ENCODE data around the gene GPRC5C. TPM values are rescaled to one million over a fixed set of nuclear protein-coding genes. Genes with fewer than 3 reads are reported as not detected.

The GPRC5C gene
- total and polyA plus RNA-seq, 9 of the 15 experiments (the other 6 are each of a cell fraction or from before 2014, with no cell fraction given) = 0.28 to 9.0 (median 4.1) TPM

DNA sequence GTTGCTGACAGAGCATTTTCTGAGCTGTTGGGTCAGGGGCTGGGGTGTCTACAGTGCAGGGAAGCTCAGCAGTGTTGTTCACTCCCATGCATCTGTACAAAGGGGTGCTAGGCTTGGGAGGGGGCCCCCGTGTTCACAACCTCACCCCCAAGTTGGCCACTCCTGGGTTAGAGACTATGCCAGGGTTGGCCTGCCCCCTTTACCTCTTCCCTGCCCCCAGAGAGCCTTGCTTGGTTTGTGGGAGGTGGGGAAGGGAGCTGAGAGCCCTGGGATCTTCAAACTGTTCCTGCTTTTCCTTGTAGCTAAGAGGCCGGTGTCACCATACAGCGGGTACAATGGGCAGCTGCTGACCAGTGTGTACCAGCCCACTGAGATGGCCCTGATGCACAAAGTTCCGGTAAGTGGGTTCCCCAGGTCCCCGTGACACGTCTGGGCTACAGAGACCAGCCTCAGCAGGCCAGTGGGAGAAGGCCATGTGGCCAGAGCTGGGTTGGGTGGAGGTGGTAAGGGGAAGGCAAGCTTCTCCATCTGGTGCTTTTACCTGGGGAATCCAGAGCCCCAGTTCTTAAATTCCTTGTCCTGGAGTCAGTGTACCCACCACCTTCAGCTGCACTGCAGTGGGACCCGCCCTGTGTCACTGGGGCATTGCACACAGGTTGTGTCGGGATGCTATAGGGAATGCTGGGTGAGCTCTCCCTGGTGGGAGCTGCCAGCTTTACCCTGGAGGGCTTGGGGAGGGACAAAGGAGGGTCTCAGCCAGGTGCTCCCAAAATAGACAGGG, 11.8 kb downstream of the GPRC5C start:
- ATAC-seq = no peak
- 51% methylated on average over 7 of the region's 8 CpGs for WGBS (ENCODE audit: insufficient coverage, low coverage, missing lambda C conversion rate)
- Histone ChIP-seq H3K79me2 (ENCODE audit: control insufficient read depth, insufficient read depth, low read length) (no peaks in the 10 kb centered on the region), H3K27me3 (ENCODE audit: control insufficient read depth in 2 of 2, insufficient read depth in 2 of 2, low read length in 2 of 2) (peaks cover 14 to 36% of the 10 kb centered on the region in 2 experiments; a peak in 4 of 5 replicates), H3K4me3 (no peak overlapping the region), H3K4me1 (replicated peaks in 1 of 2; ENCODE audit: control insufficient read depth in 2 of 2, insufficient read depth in 2 of 2, low read length in 2 of 2) (peaks cover 7 to 30% of the 10 kb centered on the region in 2 experiments; a peak in 3 of 5 replicates), H3K27ac (ENCODE audit: extremely low read depth, low read depth, low read length) (no peak overlapping the region), H3K9me3 (replicated peaks; ENCODE audit: control insufficient read depth, insufficient read depth, low read depth, low read length) (0 out of 2 replicates have a peak, but pooled peaks cover 1% of the 10 kb centered on the region), H3K9me1 (ENCODE audit: control insufficient read depth, insufficient read depth, low read length) (no peaks in the 10 kb centered on the region), H2AFZ (ENCODE audit: low read depth, low read length) (peak overlapping the region; percentile 74; the same call in 1 of the 2 replicates), H4K20me1 (replicated peaks; ENCODE audit: control insufficient read depth, insufficient read depth, low read length) (no peaks in the 10 kb centered on the region), H3K9ac (ENCODE audit: insufficient read depth in 1 of 2, low read depth in 2 of 2, low read length in 2 of 2) (no peak overlapping the region; a peak in 1 of 4 replicates), H3K4me2 (ENCODE audit: insufficient read depth, low read length) (no peak overlapping the region), H3K36me3 (ENCODE audit: control insufficient read depth, insufficient read depth, low read length) (no peaks in the 10 kb centered on the region)
- CTCF ChIA-PET (ENCODE audit: low intra/inter-chr PET ratio) = interaction anchor here (0.6 kb wide), 1 partner anchor 522 kb away, joined by 3 read pairs; no protein-coding TSS in a partner anchor
- no TSS peak for BruUV-seq (replicated peaks)
- intact Hi-C loops (cut with micrococcal nuclease) = no loop called here
- POLR2A ChIA-PET = interaction anchor here (0.6 to 1.2 kb wide), 6 partner anchors 8 to 324 kb away, joined by 3 to 4 read pairs (median 3); no protein-coding TSS in a partner anchor
- TF ChIP-seq ZNF316 (IDR thresholded peaks at IDR 0.05) (peak; percentile 91), MAFK (IDR thresholded peaks at IDR 0.05; ENCODE audit: low read length) (peak; percentile 90; the same call in 1 of the 2 replicates), MAFF (IDR thresholded peaks at IDR 0.05; ENCODE audit: low read length) (peak; percentile 73)
- TF ChIP-seq, protein P1, sequence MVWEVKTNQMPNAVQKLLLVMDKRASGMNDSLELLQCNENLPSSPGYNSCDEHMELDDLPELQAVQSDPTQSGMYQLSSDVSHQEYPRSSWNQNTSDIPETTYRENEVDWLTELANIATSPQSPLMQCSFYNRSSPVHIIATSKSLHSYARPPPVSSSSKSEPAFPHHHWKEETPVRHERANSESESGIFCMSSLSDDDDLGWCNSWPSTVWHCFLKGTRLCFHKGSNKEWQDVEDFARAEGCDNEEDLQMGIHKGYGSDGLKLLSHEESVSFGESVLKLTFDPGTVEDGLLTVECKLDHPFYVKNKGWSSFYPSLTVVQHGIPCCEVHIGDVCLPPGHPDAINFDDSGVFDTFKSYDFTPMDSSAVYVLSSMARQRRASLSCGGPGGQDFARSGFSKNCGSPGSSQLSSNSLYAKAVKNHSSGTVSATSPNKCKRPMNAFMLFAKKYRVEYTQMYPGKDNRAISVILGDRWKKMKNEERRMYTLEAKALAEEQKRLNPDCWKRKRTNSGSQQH (CRISPR knock-in tag; IDR thresholded peaks at IDR 0.05) = no peak
- FAIRE-seq = no peak
- DNase-seq (ENCODE audit: extremely low read depth in 1 of 4, low spot score in 3 of 4) = no peak
- in situ Hi-C loops (cut with MboI) = no loop called here
